Lower leg skin (tissue), 3 donors: ENCODE data around the gene PKMYT1.

ENCODE experiments used
- CTCF ChIP-seq, 3 donors: fragments of 450-650 bp; IDR thresholded peaks; one replicate each; pipeline ENCODE4 v1.5.1; 2016; ENCODE audit warnings: antibody characterized with exemption in 3 of 3, mild to moderate bottlenecking in 3 of 3, moderate library complexity in 2 of 3
- POLR2A ChIP-seq, 2 donors: fragments of 450-650 bp; IDR thresholded peaks; one replicate each; pipeline ENCODE4 v1.6.1; 2016 to 2017; ENCODE audit warnings: antibody characterized with exemption in 2 of 2, mild to moderate bottlenecking in 1 of 2, moderate library complexity in 1 of 2

- TF ChIP-seq CTCF (IDR thresholded peaks at IDR 0.05) (no peak), POLR2A (IDR thresholded peaks at IDR 0.05) (no peak)
Observed at GRCh38 chr16:2981177-2981898, 1.1 kb upstream of the PKMYT1 start.
